Measurements from ENCODE around the gene ACSF3. TPM values are rescaled to one million over a fixed set of nuclear protein-coding genes. Genes with fewer than 3 reads are reported as not detected.
"Not testable (repeated sequence)": the region's sequence is repeated elsewhere in the genome, so short reads cannot be mapped to it uniquely, and the experiment has no call there.

ACSF3 gene
- total and polyA plus RNA-seq, 2 donors (not counting 1 experiment from before 2014, with no cell fraction given), result 45.2 to 113 TPM

GRCh38 chr16:89093252-89093601 lies 425 bp upstream of the ACSF3 start:
- H2AFZ ChIP-seq (ENCODE audit: insufficient read depth, low read depth, low read length, poor library complexity, severe bottlenecking), result peak overlapping the region; percentile 86
- H3K27ac Mint-ChIP-seq, result peak overlapping the region; percentile 56
- H3K9ac ChIP-seq (ENCODE audit: low read length), result peak overlapping the region; percentile 76
- peaks cover 23% of the 10 kb centered on the region for H3K27me3 Mint-ChIP-seq
- peak overlapping the region in 4 of 5 experiments; percentile 37 to 84 (median 72) for H3K4me3 ChIP-seq (ENCODE audit: control extremely low read depth in 1 of 5, extremely low read depth in 1 of 5, insufficient read depth in 1 of 5, low read depth in 2 of 5, low read length in 4 of 5)
- H3K4me1 ChIP-seq (ENCODE audit: control insufficient read depth in 2 of 2, insufficient read depth in 2 of 2, low read length in 2 of 2), result peaks cover 38 to 48% of the 10 kb centered on the region in 2 donors
- H3K27ac ChIP-seq (ENCODE audit: low read length in 2 of 2), result peak overlapping the region; percentile 24 to 74
- DNase-seq; H3K9me3 Mint-ChIP-seq (ENCODE audit: insufficient read depth); ATAC-seq (ENCODE audit: low read depth); H3K9me3 ChIP-seq (ENCODE audit: control extremely low read depth in 1 of 3, control insufficient read depth in 2 of 3, insufficient read depth in 1 of 3, low read length in 2 of 3); H3K36me3 ChIP-seq (replicated peaks in 1 of 2; ENCODE audit: control extremely low read depth in 1 of 2, control insufficient read depth in 1 of 2, extremely low read depth in 1 of 2, insufficient read depth in 2 of 2, low read length in 1 of 2): not testable (repeated sequence)
- WGBS (ENCODE audit: insufficient coverage), result 57% methylated on average over 4 of the region's 15 CpGs
- H4K20me1 ChIP-seq (ENCODE audit: control insufficient read depth, insufficient read depth, low read length, poor library complexity, severe bottlenecking), result peaks cover 28% of the 10 kb centered on the region
- CTCF ChIA-PET, result interaction anchor here (1.0 to 1.5 kb wide), 5 partner anchors 21 to 135 kb away, joined by 3 to 4 read pairs (median 3); partner anchors contain the start of gene ZNF778
- POLR2A ChIA-PET, result interaction anchor here (0.6 to 1.7 kb wide), 5 partner anchors 8 to 117 kb away, joined by 3 to 6 read pairs (median 4); no protein-coding TSS in a partner anchor
- H3K4me1 Mint-ChIP-seq, result peaks cover 44% of the 10 kb centered on the region
- peak overlapping the region; percentile 86 for H3K4me2 ChIP-seq (replicated peaks; ENCODE audit: low read depth, low read length, poor library complexity, severe bottlenecking)
- peak overlapping the region; percentile 77 for H3K4me3 Mint-ChIP-seq
- H3K27me3 ChIP-seq (replicated peaks in 1 of 4; ENCODE audit: control extremely low read depth in 1 of 4, control insufficient read depth in 3 of 4, insufficient read depth in 4 of 4, low read length in 3 of 4), result peaks cover 0 to 11% (median 4%) of the 10 kb centered on the region in 4 experiments
- intact Hi-C loops (cut with micrococcal nuclease), result loop anchor here (10.0 kb wide), 2 partner anchors 58 to 122 kb away; partner anchors contain the start of gene ZNF778
- peaks cover 46% of the 10 kb centered on the region for H3K79me2 ChIP-seq (ENCODE audit: control insufficient read depth, insufficient read depth, low read length)

- ATAC-seq (ENCODE audit: low read depth) (no peak), DNase-seq (no peak)
- Mint-ChIP-seq H3K4me1 (peaks cover 55% of the 10 kb centered on the region), H3K9me3 (ENCODE audit: insufficient read depth) (no peaks in the 10 kb centered on the region), H3K4me3 (peak overlapping the region; percentile 92), H3K27me3 (peaks cover 23% of the 10 kb centered on the region), H3K27ac (peak overlapping the region; percentile 92)
- peaks cover 0 to 3% of the 10 kb centered on the region in 2 experiments for H3K36me3 ChIP-seq (replicated peaks in 1 of 2; ENCODE audit: control extremely low read depth in 1 of 2, control insufficient read depth in 1 of 2, extremely low read depth in 1 of 2, insufficient read depth in 2 of 2, low read length in 1 of 2)
- peak overlapping the region; percentile 86 for H2AFZ ChIP-seq (ENCODE audit: insufficient read depth, low read depth, low read length, poor library complexity, severe bottlenecking)
- peaks cover 49% of the 10 kb centered on the region for H3K79me2 ChIP-seq (ENCODE audit: control insufficient read depth, insufficient read depth, low read length)
- peak overlapping the region; percentile 86 for H3K4me2 ChIP-seq (replicated peaks; ENCODE audit: low read depth, low read length, poor library complexity, severe bottlenecking)
- ChIA-PET CTCF (interaction anchor here (0.7 to 1.5 kb wide), 6 partner anchors 19 to 158 kb away, joined by 3 to 4 read pairs (median 4); partner anchors contain the start of gene ZNF778), POLR2A (interaction anchor here (1.0 to 1.7 kb wide), 4 partner anchors 9 to 118 kb away, joined by 3 to 6 read pairs (median 4); no protein-coding TSS in a partner anchor)
- H3K9ac ChIP-seq (ENCODE audit: low read length), result peak overlapping the region; percentile 76
- 17% methylated on average over 18 of the region's 21 CpGs for WGBS (ENCODE audit: insufficient coverage)
- no peaks in the 10 kb centered on the region for H3K9me3 ChIP-seq (ENCODE audit: control extremely low read depth in 1 of 3, control insufficient read depth in 2 of 3, insufficient read depth in 1 of 3, low read length in 2 of 3)
- intact Hi-C loops (cut with micrococcal nuclease), result loop anchor here (2.0 to 10.0 kb wide), 3 partner anchors 60 to 152 kb away; partner anchors contain the start of gene ZNF778
- peak overlapping the region; percentile 29 to 63 for H3K27ac ChIP-seq (ENCODE audit: low read length in 2 of 2)
- H3K4me1 ChIP-seq (ENCODE audit: control insufficient read depth in 2 of 2, insufficient read depth in 2 of 2, low read length in 2 of 2), result peaks cover 49 to 59% of the 10 kb centered on the region in 2 donors
- peaks cover 37% of the 10 kb centered on the region for H4K20me1 ChIP-seq (ENCODE audit: control insufficient read depth, insufficient read depth, low read length, poor library complexity, severe bottlenecking)
- TF ChIP-seq EZH2 (IDR thresholded peaks at IDR 0.05; ENCODE audit: borderline replicate concordance, insufficient read depth, low read depth, low read length, poor library complexity, severe bottlenecking) (no peak), CTCF (IDR thresholded peaks at IDR 0.05) (no peak)
- H3K27me3 ChIP-seq (replicated peaks in 1 of 4; ENCODE audit: control extremely low read depth in 1 of 4, control insufficient read depth in 3 of 4, insufficient read depth in 4 of 4, low read length in 3 of 4), result peaks cover 0 to 4% (median 2%) of the 10 kb centered on the region in 4 experiments
- peak overlapping the region; percentile 55 to 84 (median 68) for H3K4me3 ChIP-seq (ENCODE audit: control extremely low read depth in 1 of 5, extremely low read depth in 1 of 5, insufficient read depth in 1 of 5, low read depth in 2 of 5, low read length in 4 of 5)
Measured at GRCh38 chr16:89094252-89094879, 714 bp downstream of the ACSF3 start.

Measured in B cell (primary cell).